ENCODE results near the gene HOMER1. TPM values are rescaled to one million over a fixed set of nuclear protein-coding genes. Genes with fewer than 3 reads are reported as not detected.

HOMER1 gene
- total RNA-seq, 1 donor from 2014 or later = 7.4 TPM

GRCh38 chr5:79464278-79464677, 49.7 kb downstream of the HOMER1 start:
- Histone ChIP-seq H3K36me3 (no peaks in the 10 kb centered on the region), H3K4me1 (no peaks in the 10 kb centered on the region), H3K27ac (no peak overlapping the region), H3K4me3 (no peak overlapping the region), H3K9me3 (no peaks in the 10 kb centered on the region), H3K27me3 (no peaks in the 10 kb centered on the region)
- ATAC-seq (no peak), DNase-seq (no peak)
- intact Hi-C loops (cut with DNase I) = no loop called here
- TF ChIP-seq CTCF (IDR thresholded peaks at IDR 0.05) = no peak

- no peak overlapping the region for H3K4me3 ChIP-seq
- H3K36me3 ChIP-seq = no peaks in the 10 kb centered on the region
- no peak for DNase-seq
- intact Hi-C loops (cut with DNase I) = no loop called here
- H3K9me3 ChIP-seq = no peaks in the 10 kb centered on the region
- no peak for TF ChIP-seq CTCF (IDR thresholded peaks at IDR 0.05)
- H3K27me3 ChIP-seq = no peaks in the 10 kb centered on the region
- H3K4me1 ChIP-seq = no peaks in the 10 kb centered on the region
- H3K27ac ChIP-seq = no peak overlapping the region
- ATAC-seq = no peak
Observed at GRCh38 chr5:79459626-79460025, 54.3 kb downstream of the HOMER1 start.

GRCh38 chr5:79456890-79457583, 56.9 kb downstream of the HOMER1 start:
- Histone ChIP-seq H3K4me1 (no peaks in the 10 kb centered on the region), H3K4me3 (no peak overlapping the region), H3K9me3 (no peaks in the 10 kb centered on the region), H3K36me3 (no peaks in the 10 kb centered on the region), H3K27me3 (no peaks in the 10 kb centered on the region), H3K27ac (no peak overlapping the region)
- ATAC-seq = no peak
- TF ChIP-seq CTCF (IDR thresholded peaks at IDR 0.05) = no peak
- intact Hi-C loops (cut with DNase I) = no loop called here
- DNase-seq = no peak

GRCh38 chr5:79456400-79456799, 57.5 kb downstream of the HOMER1 start:
- intact Hi-C loops (cut with DNase I) = no loop called here
- Histone ChIP-seq H3K9me3 (no peaks in the 10 kb centered on the region), H3K27ac (no peak overlapping the region), H3K36me3 (no peaks in the 10 kb centered on the region), H3K4me3 (no peak overlapping the region), H3K4me1 (no peaks in the 10 kb centered on the region), H3K27me3 (no peaks in the 10 kb centered on the region)
- DNase-seq (no peak), ATAC-seq (no peak)
- no peak for TF ChIP-seq CTCF (IDR thresholded peaks at IDR 0.05)

GRCh38 chr5:79454043-79454442, 59.9 kb downstream of the HOMER1 start:
- intact Hi-C loops (cut with DNase I) = no loop called here
- ATAC-seq = no peak
- Histone ChIP-seq H3K36me3 (no peaks in the 10 kb centered on the region), H3K27ac (no peak overlapping the region), H3K4me3 (no peak overlapping the region), H3K9me3 (no peaks in the 10 kb centered on the region), H3K27me3 (no peaks in the 10 kb centered on the region), H3K4me1 (no peaks in the 10 kb centered on the region)
- TF ChIP-seq CTCF (IDR thresholded peaks at IDR 0.05) = no peak
- no peak for DNase-seq

GRCh38 chr5:79448336-79448735, 65.6 kb downstream of the HOMER1 start:
- H3K9me3 ChIP-seq = no peaks in the 10 kb centered on the region
- intact Hi-C loops (cut with DNase I) = no loop called here
- H3K36me3 ChIP-seq = no peaks in the 10 kb centered on the region
- no peak overlapping the region for H3K4me3 ChIP-seq
- DNase-seq (no peak), ATAC-seq (no peak)
- no peak for TF ChIP-seq CTCF (IDR thresholded peaks at IDR 0.05)
- no peaks in the 10 kb centered on the region for H3K4me1 ChIP-seq
- H3K27me3 ChIP-seq = no peaks in the 10 kb centered on the region
- no peak overlapping the region for H3K27ac ChIP-seq
